HepG2 (cell line): ENCODE data around the gene AXIN2. TPM values are rescaled to one million over a fixed set of nuclear protein-coding genes. Genes with fewer than 3 reads are reported as not detected.

ENCODE experiments used
- ATAC-seq: fragments of 200-7000 bp; cut with Tn5 transposase; 3 replicates; pipeline ENCODE4 v1.9.1; 2020; ENCODE audit warnings: mild to moderate bottlenecking, moderate library complexity
- BruUV-seq: library from RNA; stranded (reverse); fragments of 400-500 nt; replicated peaks from 2 replicates; lab custom pipeline; 2021; lab: Mats Ljungman, UMichigan
- CTCF ChIA-PET: fragments of 300-600 bp; formaldehyde crosslinking; extraction: SDS; loops from one replicate; lab custom pipeline; 2021; ENCODE audit warnings: low total read pairs, inconsistent platforms, low intra/inter-chr PET ratio; lab: Yijun Ruan, JAX
- POLR2A ChIA-PET: fragments of 350-600 bp; sonication (Branson Sonifier 250); formaldehyde crosslinking; loops from one replicate; lab custom pipeline; 2020; ENCODE audit warnings: antibody characterized with exemption, inconsistent platforms; lab: Yijun Ruan, JAX
- DNase-seq: peaks from one replicate; pipeline ENCODE4 v3.0.0-alpha.2; 2015; ENCODE audit warnings: low spot score
- FAIRE-seq: peaks from 3 replicates; lab custom pipeline; 2011; peaks lifted over from hg19 to GRCh38; lab: Jason Lieb, UNC
- H2AFZ ChIP-seq: one replicate; pipeline ENCODE4 v1.6.1; 2011; ENCODE audit warnings: low read length, inconsistent platforms
- H3K27ac ChIP-seq: fragments of 300-600 bp; 3 replicates; pipeline ENCODE4 v1.8.0; 2011; ENCODE audit warnings: mixed run types, mild to moderate bottlenecking, mixed read lengths, low read length, inconsistent platforms; ENCODE audit not compliant: insufficient read depth; ENCODE audit errors: extremely low read length
- H3K27me3 ChIP-seq, 2 experiments: fragments of 200-600 bp in 1 of 2; 2 replicates in 1 of 2; 3 replicates in 1 of 2; pipeline versions ENCODE4 v1.6.0 to v1.8.0; 2011; ENCODE audit warnings: low read length in 2 of 2, mild to moderate bottlenecking in 2 of 2, moderate library complexity in 2 of 2, inconsistent platforms in 1 of 2; ENCODE audit not compliant: insufficient read depth in 2 of 2, control insufficient read depth in 1 of 2
- H3K36me3 ChIP-seq, 2 experiments: fragments of 200-600 bp in 1 of 2; replicated peaks in 1 of 2; 2 replicates in 1 of 2; 3 replicates in 1 of 2; pipeline versions ENCODE4 v1.5.1 to v1.8.0; 2011; ENCODE audit warnings: low read length in 2 of 2, inconsistent platforms in 1 of 2; ENCODE audit not compliant: insufficient read depth in 2 of 2, control insufficient read depth in 1 of 2
- H3K4me1 ChIP-seq: 2 replicates; pipeline ENCODE4 v1.5.1; 2012; ENCODE audit warnings: low read length, inconsistent platforms; ENCODE audit not compliant: insufficient read depth
- H3K4me2 ChIP-seq: 2 replicates; pipeline ENCODE4 v1.6.0; 2011; ENCODE audit warnings: low read depth, low read length, inconsistent platforms
- H3K4me3 ChIP-seq, 3 experiments: fragments of 200-600 bp in 1 of 3; sonication (generic), shearing (Covaris generic) in 1 of 3; replicated peaks in 1 of 3; 2 replicates each; pipeline ENCODE4 v1.5.1; 2011 to 2016; ENCODE audit warnings: low read length in 3 of 3, inconsistent platforms in 2 of 3, low read depth in 2 of 3, mild to moderate bottlenecking in 2 of 3, control low read depth in 1 of 3, mixed read lengths in 1 of 3; ENCODE audit not compliant: insufficient read depth in 1 of 3
- H3K79me2 ChIP-seq: one replicate; pipeline ENCODE4 v1.6.1; 2011; ENCODE audit warnings: low read length, inconsistent platforms; ENCODE audit not compliant: insufficient read depth
- H3K9ac ChIP-seq: 2 replicates; pipeline ENCODE4 v1.6.0; 2011; ENCODE audit warnings: mild to moderate bottlenecking, low read depth, low read length, inconsistent platforms; ENCODE audit not compliant: insufficient read depth
- H3K9me3 ChIP-seq: 2 replicates; pipeline ENCODE4 v1.5.1; 2012; ENCODE audit warnings: mild to moderate bottlenecking, low read length
- H4K20me1 ChIP-seq: 2 replicates; pipeline ENCODE4 v1.6.0; 2011; ENCODE audit warnings: inconsistent platforms, mild to moderate bottlenecking, low read length, moderate library complexity; ENCODE audit not compliant: insufficient read depth
- GTF2F1 ChIP-seq: fragments of 150-350 bp; IDR thresholded peaks from 2 replicates; pipeline ENCODE4 v1.6.1; 2014; ENCODE audit warnings: low read length
- SP5 ChIP-seq: IDR thresholded peaks from 2 replicates; pipeline ENCODE4 v1.6.1; 2016; ENCODE audit warnings: low read depth, borderline replicate concordance
- SRY ChIP-seq: sonication (generic); formaldehyde crosslinking; IDR thresholded peaks from 2 replicates; pipeline ENCODE4 v1.8.0; 2022; ENCODE audit warnings: mild to moderate bottlenecking, missing genetic modification reagents
- ZNF160 ChIP-seq: sonication (generic); formaldehyde crosslinking; IDR thresholded peaks from 2 replicates; pipeline ENCODE4 v1.8.0; 2022; ENCODE audit warnings: mild to moderate bottlenecking, inconsistent platforms, missing genetic modification reagents
- ZNF782 ChIP-seq: sonication (generic); formaldehyde crosslinking; IDR thresholded peaks from 2 replicates; pipeline ENCODE4 v1.4.0; 2020; ENCODE audit warnings: missing genetic modification reagents, mild to moderate bottlenecking, borderline replicate concordance
- WGBS: methylation state at CpG from one replicate; pipeline ENCODE4 v1.1.6; 2017; ENCODE audit warnings: low lambda C conversion rate; 5-methylcytosine and 5-hydroxymethylcytosine counted together
- in situ Hi-C: cut with HindIII; loops from 2 replicates; pipeline ENCODE4 v1.10.0; 2017; ENCODE audit warnings: low pct_unique_long_range_greater_than_20kb; ENCODE audit not compliant: extremely low pct_ligation_motif_present
- intact Hi-C: fragments of 100-400 bp; cut with micrococcal nuclease; formaldehyde crosslinking; loops from one replicate; pipeline ENCODE4 v1.10.0; 2022; ENCODE audit not compliant: unreplicated experiment
- polyA plus RNA-seq, 8 experiments: library from polyadenylated mRNA; depleted of rRNA in 3 of 8; stranded (reverse) in 7 of 8; unstranded in 1 of 8; fragments of >200 nt; fragmentation: Illumina TruSeq in 4 of 8; extraction: Trizol in 4 of 8; gene quantifications; 2 replicates each; pipeline versions ENCODE4 v1.2.1 to v1.2.3, GENCODE V29; 2011 to 2016; ENCODE audit warnings: low read depth in 4 of 8, missing spikeins in 1 of 8, mixed read lengths in 1 of 8; ENCODE audit not compliant: insufficient read depth in 1 of 8
- total RNA-seq, 5 experiments: library from RNA; depleted of rRNA; stranded (reverse); fragments of >200 nt; fragmentation: Illumina TruSeq; extraction: Trizol; gene quantifications; 2 replicates each; pipeline ENCODE4 v1.2.3, GENCODE V29; 2016; ENCODE audit warnings: low read depth in 1 of 5
- TF ChIP-seq, protein P1 (sequence below): sonication (generic); formaldehyde crosslinking; IDR thresholded peaks from 2 replicates; pipeline ENCODE4 v1.4.0; 2020; ENCODE audit warnings: missing genetic modification reagents
- TF ChIP-seq, protein P2 (sequence below): fragments of 450-650 bp; IDR thresholded peaks from 2 replicates; pipeline ENCODE4 v1.6.1; 2016
- TF ChIP-seq, protein P3 (sequence below): IDR thresholded peaks from 2 replicates; pipeline ENCODE4 v1.6.1; 2016; ENCODE audit warnings: missing genetic modification reagents, missing compliant biosample characterization
- TF ChIP-seq, protein P4 (sequence below): sonication (generic); formaldehyde crosslinking; IDR thresholded peaks from 2 replicates; pipeline ENCODE4 v1.4.0; 2020; ENCODE audit warnings: missing genetic modification reagents; ENCODE audit errors: not compliant biosample characterization

Gene AXIN2
- total and polyA plus RNA-seq, 2 of the 13 experiments (the other 11 are each of a cell fraction or from before 2014, with no cell fraction given): 58.6 to 63.4 TPM

DNA sequence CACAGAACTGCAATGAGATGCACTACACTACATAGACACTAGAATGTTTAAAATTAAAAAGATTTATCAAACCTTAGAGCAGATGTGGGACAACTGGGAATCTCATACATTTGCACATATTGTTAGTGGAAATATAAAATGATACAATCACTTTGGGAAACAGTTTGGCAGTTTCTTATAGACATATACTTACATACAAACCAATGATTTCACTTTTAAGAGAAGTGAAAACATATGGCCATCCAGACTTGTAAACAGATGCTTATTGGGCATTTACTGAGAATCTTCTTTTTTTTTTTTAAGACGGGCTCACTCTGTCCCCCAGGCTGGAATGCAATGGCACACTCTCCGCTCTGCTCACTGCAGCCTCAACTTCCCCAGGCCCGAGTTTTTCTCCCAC lies 50.1 kb downstream of the AXIN2 start:
- peaks cover 18% of the 10 kb centered on the region for H3K4me1 ChIP-seq
- no peak overlapping the region for H3K9ac ChIP-seq
- H3K79me2 ChIP-seq: no peaks in the 10 kb centered on the region
- H3K4me2 ChIP-seq: no peak overlapping the region
- H3K36me3 ChIP-seq: no peaks in the 10 kb centered on the region
- ChIA-PET CTCF (no interaction called here), POLR2A (no interaction called here)
- in situ Hi-C loops (no loop called here), intact Hi-C loops (no loop called here)
- 74% methylated on average over 3 of the region's 3 CpGs for WGBS
- ATAC-seq: no peak
- no peak overlapping the region for H3K4me3 ChIP-seq
- no peak for FAIRE-seq
- DNase-seq: no peak
- H3K27me3 ChIP-seq: no peaks in the 10 kb centered on the region
- H3K27ac ChIP-seq: no peak overlapping the region
- no peaks in the 10 kb centered on the region for H4K20me1 ChIP-seq
- BruUV-seq: no TSS peak
- no peaks in the 10 kb centered on the region for H3K9me3 ChIP-seq
- no peak overlapping the region for H2AFZ ChIP-seq
- TF ChIP-seq SRY (CRISPR knock-in tag): no peak
- TF ChIP-seq, protein P1, sequence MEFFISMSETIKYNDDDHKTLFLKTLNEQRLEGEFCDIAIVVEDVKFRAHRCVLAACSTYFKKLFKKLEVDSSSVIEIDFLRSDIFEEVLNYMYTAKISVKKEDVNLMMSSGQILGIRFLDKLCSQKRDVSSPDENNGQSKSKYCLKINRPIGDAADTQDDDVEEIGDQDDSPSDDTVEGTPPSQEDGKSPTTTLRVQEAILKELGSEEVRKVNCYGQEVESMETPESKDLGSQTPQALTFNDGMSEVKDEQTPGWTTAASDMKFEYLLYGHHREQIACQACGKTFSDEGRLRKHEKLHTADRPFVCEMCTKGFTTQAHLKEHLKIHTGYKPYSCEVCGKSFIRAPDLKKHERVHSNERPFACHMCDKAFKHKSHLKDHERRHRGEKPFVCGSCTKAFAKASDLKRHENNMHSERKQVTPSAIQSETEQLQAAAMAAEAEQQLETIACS: no peak
- TF ChIP-seq ZNF160 (CRISPR knock-in tag): no peak
- TF ChIP-seq, protein P2, sequence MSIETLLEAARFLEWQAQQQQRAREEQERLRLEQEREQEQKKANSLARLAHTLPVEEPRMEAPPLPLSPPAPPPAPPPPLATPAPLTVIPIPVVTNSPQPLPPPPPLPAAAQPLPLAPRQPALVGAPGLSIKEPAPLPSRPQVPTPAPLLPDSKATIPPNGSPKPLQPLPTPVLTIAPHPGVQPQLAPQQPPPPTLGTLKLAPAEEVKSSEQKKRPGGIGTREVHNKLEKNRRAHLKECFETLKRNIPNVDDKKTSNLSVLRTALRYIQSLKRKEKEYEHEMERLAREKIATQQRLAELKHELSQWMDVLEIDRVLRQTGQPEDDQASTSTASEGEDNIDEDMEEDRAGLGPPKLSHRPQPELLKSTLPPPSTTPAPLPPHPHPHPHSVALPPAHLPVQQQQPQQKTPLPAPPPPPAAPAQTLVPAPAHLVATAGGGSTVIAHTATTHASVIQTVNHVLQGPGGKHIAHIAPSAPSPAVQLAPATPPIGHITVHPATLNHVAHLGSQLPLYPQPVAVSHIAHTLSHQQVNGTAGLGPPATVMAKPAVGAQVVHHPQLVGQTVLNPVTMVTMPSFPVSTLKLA: no peak
- no peak for TF ChIP-seq SP5 (CRISPR knock-in tag)
- TF ChIP-seq, protein P3, sequence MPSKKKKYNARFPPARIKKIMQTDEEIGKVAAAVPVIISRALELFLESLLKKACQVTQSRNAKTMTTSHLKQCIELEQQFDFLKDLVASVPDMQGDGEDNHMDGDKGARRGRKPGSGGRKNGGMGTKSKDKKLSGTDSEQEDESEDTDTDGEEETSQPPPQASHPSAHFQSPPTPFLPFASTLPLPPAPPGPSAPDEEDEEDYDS: no peak
- TF ChIP-seq GTF2F1: no peak
- TF ChIP-seq ZNF782 (CRISPR knock-in tag): no peak
- TF ChIP-seq, protein P4, sequence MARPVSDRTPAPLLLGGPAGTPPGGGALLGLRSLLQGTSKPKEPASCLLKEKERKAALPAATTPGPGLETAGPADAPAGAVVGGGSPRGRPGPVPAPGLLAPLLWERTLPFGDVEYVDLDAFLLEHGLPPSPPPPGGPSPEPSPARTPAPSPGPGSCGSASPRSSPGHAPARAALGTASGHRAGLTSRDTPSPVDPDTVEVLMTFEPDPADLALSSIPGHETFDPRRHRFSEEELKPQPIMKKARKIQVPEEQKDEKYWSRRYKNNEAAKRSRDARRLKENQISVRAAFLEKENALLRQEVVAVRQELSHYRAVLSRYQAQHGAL (CRISPR knock-in tag): no peak
